ENCODE data around the gene MERTK.
"Not testable (repeated sequence)": the region's sequence is repeated elsewhere in the genome, so short reads cannot be mapped to it uniquely, and the experiment has no call there.

The MERTK gene

GRCh38 chr2:112048236-112048592 lies 149.8 kb downstream of the MERTK start:
- no peak for DNase-seq

DNA sequence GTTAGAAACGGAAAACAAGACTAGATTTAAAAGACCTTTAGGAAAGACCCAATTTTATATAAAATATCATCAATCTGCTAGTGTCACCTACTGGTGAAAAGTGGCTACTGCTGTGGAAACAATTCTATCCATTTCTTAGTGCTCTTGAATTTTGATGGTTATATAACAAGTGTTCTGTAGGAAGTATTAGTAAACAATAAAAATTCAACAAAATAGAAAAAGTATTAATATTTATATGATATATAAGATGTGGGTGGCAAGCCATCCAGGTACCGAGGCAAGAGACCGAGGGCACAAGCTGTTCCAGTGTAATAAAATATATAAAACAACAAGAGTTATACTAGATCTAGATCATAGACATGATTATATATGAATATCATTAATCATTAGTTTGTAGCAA lies 150.5 kb downstream of the MERTK start:
- peak; percentile 50 for DNase-seq

DNA sequence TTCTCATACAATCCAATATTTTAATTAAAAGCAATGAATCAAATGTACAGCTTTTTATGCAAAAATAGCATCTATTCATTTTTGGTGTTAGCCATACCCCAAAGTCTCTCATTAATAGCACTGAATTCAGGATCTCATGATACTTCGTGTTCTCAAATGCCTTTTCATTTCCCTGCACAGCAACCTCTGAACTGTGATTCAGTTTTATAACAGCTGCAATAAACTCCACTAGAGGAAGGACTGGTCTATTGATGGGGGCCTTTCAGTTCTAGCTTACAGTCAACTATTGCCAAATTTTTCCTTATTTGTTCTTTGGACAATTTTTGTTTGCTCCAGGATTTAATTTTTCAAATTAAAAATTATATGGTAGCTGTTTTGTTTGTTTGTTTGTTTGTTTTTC lies 151.9 kb downstream of the MERTK start:
- DNase-seq = no peak

DNA sequence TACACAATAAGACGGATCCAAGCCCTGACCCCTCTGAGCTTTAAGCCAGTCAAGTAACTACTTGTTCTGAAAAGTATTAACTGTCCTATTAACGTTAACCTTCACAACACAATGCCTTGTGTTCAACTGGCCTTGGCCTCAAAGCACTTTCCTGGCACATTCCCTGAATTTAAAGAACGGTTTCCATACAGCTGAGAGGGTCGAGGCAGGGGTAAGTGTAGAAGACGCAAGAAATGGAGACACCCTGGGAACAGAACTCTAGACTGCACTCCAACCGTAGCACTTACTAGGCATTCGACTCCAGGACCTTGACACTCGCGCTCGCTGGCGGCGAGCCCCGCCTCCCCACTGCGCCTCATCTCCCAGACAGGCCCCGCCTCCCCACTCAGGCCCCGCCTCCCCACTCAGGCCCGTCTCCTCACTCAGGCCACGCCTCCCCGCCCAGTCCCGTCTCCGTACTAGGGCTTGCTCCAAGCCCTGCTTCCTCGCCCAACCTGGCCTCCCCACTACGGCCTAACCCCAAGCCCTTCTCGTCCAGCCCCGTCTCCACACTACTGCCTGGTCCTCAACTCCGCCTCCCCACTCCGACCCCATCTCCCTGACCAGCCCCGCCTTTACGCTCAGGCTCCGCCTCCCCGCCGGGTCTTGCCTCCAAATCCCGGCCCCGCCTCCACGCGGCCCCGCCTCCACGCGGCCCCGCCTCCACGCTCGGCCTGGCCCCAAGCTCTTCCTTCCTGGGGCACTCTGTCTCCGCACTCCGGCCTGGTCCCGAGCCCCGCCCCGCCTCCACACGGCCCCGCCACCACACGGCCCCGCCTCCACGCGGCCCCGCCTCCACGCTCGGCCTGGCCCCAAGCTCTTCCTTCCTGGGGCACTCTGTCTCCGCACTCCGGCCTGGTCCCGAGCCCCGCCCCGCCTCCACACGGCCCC lies 155.8 kb downstream of the MERTK start:
- peak; percentile 98 for DNase-seq

- peak; percentile 98 for DNase-seq
Measured at GRCh38 chr2:112054847-112055729, 156.7 kb downstream of the MERTK start, which contains the start of gene TMEM87B. TSS of gene TMEM87B (plus strand) at chr2:112055269. CDS start at chr2:112055592, 323 bp downstream.

- peak; percentile 63 for DNase-seq
Measured at GRCh38 chr2:112055730-112056625, 157.6 kb downstream of the MERTK start.

- DNase-seq = no peak
Measured at GRCh38 chr2:112056626-112056987, 158.2 kb downstream of the MERTK start.

- no peak for DNase-seq
Measured at GRCh38 chr2:112059671-112060070, 161.3 kb downstream of the MERTK start.

DNA sequence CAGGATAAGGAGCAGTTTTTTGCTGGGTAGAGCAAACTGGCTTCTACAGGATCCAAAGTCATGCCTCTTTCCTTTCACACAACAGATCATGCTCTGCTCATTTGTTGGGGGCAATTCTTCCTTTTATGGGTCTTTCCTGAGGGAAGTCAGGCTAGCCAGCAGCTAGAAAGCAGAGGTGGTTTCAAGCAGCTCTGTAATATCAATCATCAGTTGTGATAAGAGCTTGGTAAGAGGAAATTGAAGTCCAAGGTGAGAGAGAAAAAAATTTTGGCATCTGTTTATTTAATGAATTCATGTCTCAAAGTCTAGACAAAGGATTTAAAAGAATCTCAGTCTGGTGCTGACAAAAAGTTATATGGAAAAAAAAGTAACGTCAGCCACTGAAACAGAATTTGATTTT lies 162.9 kb downstream of the MERTK start:
- DNase-seq = no peak

- no peak for DNase-seq
Measured at GRCh38 chr2:112061840-112062239, 163.4 kb downstream of the MERTK start.

GRCh38 chr2:112062894-112063293 lies 164.5 kb downstream of the MERTK start:
- no peak for DNase-seq

GRCh38 chr2:112065486-112065885 lies 167.1 kb downstream of the MERTK start:
- DNase-seq = no peak

DNA sequence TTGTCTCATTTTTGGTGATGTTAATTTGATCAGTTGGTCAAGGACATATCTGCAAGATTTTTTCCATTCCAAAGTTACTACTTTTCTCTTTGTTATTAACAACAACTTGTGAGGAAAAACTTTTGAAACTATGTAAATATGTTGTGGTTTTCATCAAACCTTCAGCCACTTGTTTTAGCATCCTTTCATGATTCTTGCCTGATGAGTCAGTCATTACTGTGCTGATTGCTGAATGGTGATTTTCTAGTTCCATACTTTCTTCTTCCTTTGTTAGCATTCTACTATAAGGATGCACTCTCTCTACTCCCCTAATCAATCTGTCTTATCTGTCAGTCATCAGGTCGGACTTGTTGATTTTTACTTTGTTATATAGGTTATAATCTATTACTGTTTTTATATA lies 167.6 kb downstream of the MERTK start:
- DNase-seq = no peak

DNA sequence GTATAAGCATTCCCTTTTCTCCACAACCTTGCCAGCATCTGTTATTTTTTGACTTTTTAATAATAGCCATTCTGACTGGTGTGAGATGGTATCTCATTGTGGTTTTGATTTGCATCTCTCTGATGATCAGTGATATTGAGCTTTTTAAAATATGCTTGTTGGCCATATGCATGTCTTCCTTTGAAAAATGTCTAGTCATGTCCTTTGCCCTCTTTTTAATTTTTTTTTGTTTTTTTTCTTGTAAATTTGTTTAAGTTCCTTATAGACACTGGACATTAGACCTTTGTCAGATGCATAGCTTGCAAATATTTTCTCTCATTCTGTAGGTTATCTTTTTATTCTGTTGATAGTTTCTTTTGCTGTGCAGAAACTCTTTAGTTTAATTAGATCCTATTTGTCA lies 171.4 kb downstream of the MERTK start:
- DNase-seq = not testable (repeated sequence)

DNA sequence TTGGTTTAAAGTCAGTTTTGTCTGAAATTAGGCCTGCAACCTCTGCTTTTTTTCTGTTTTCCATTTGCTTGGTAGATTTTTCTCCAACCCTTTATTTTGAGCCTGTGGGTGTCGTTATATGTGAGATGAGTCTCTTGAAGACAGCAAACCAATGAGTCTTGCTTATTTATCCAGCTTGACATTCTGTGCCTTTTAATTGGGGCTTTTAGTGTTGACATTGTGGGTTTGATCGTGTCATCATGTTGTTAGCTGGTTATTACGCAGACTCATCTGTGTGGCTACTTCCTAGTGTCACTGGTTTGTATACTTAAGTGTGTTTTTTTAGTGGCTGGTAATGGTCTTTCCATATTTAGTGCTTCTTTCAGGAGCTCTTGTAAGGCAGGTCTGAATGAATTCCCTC lies 175.5 kb downstream of the MERTK start:
- DNase-seq = no peak

DNA sequence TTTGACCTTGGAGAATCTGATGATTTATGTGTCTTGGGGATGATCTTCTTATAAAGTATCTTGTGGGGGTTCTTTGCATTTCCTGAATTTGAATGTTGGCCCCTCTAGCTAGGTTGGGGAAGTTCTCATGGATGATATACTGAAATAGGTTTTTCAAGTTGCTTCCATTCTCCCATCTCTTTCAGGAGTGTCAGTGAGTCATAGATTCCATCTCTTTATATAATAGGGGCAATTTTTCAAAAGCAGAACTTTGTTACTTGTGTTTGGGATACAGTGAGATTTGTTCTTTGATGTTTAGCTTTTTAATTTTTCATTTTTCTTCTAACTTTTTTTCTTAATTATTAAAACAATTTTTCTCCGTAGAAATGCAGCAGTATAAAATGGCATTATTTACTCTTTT lies 176.1 kb downstream of the MERTK start:
- DNase-seq = no peak

GRCh38 chr2:112075490-112076260 lies 177.3 kb downstream of the MERTK start:
- DNase-seq = no peak

DNA sequence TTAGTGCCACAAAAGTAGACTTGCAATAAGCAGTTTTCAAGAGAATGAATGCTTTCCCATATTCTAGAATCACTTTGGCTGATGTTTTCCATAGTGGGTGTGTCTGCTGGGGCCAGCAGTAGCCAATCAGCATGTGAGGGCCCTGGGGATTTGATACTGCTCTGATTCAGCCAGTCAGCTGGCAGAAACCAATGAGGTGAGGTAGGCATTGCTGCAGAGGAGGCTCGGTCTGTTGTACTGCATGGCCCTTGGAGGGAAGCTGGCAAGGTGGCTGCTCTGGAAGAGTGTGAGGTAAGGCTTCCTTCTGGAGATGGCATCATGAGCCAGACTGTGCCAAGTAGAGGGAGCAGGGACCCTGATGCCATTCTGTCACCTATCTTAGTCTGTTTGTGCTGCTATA lies 179.4 kb downstream of the MERTK start:
- DNase-seq = no peak

All from NCI-H345 (cell line).